ENCODE data around the gene ABCC6. TPM values are rescaled to one million over a fixed set of nuclear protein-coding genes. Genes with fewer than 3 reads are reported as not detected.

Gene ABCC6
- total and polyA plus RNA-seq, 2 of the 4 experiments (the other 2 are of a cell fraction), result 0.36 to 1.3 TPM

GRCh38 chr16:16172991-16173390 lies 50.3 kb downstream of the ABCC6 start:
- Histone ChIP-seq H4K5ac (ENCODE audit: low read depth, low read length) (no peak overlapping the region), H3K4me3 (ENCODE audit: insufficient read depth, low read depth, low read length) (no peak overlapping the region), H3K4me1 (ENCODE audit: control insufficient read depth, insufficient read depth, low read length) (no peaks in the 10 kb centered on the region), H3K14ac (replicated peaks; ENCODE audit: low read depth, low read length) (no peak overlapping the region), H3K9ac (ENCODE audit: low read depth, low read length) (no peak overlapping the region), H3K9me1 (ENCODE audit: insufficient read depth, low read length) (peaks cover 2% of the 10 kb centered on the region; the same call in 1 of the 2 replicates), H3K23ac (ENCODE audit: low read depth, low read length) (no peak overlapping the region), H2AK9ac (replicated peaks; ENCODE audit: low read depth, low read length, poor library complexity) (no peak overlapping the region), H4K91ac (ENCODE audit: insufficient read depth, low read depth, low read length) (no peak overlapping the region), H3K18ac (ENCODE audit: low read depth, low read length) (no peak overlapping the region), H3K27ac (ENCODE audit: insufficient read depth, low read length) (no peak overlapping the region), H3K79me1 (ENCODE audit: low read depth in 1 of 2, low read length in 2 of 2) (no peaks in the 10 kb centered on the region), H3K9me3 (ENCODE audit: control insufficient read depth, insufficient read depth, low read length) (peaks cover 8% of the 10 kb centered on the region), H4K8ac (ENCODE audit: low read depth in 2 of 2, low read length in 2 of 2) (no peak overlapping the region), H2AK5ac (ENCODE audit: low read depth, low read length) (no peak overlapping the region), H2BK120ac (ENCODE audit: low read depth, low read length) (no peak overlapping the region), H3K36me3 (ENCODE audit: control insufficient read depth, insufficient read depth, low read length) (peaks cover 8% of the 10 kb centered on the region; the same call in 1 of the 2 replicates), H2BK15ac (ENCODE audit: low read depth, low read length) (no peak overlapping the region), H2AFZ (replicated peaks; ENCODE audit: low read length, poor library complexity) (no peak overlapping the region), H2BK5ac (ENCODE audit: low read depth, low read length, poor library complexity, severe bottlenecking) (no peak overlapping the region), H3K56ac (ENCODE audit: extremely low read depth, insufficient read depth, low read length) (no peak overlapping the region), H2BK20ac (ENCODE audit: low read depth, low read length) (no peak overlapping the region; the same call in 1 of the 2 replicates), H3K4me2 (ENCODE audit: low read depth, low read length) (no peak overlapping the region), H3K4ac (ENCODE audit: low read depth, low read length) (no peak overlapping the region), H4K20me1 (ENCODE audit: insufficient read depth, low read length) (no peaks in the 10 kb centered on the region), H3K27me3 (ENCODE audit: control insufficient read depth, insufficient read depth, low read length) (no peaks in the 10 kb centered on the region; the same call in 1 of the 2 replicates)
- ATAC-seq (ENCODE audit: low read depth) (no peak), DNase-seq (no peak)
- POLR2A ChIA-PET (ENCODE audit: unreplicated experiment), result no interaction called here
- CTCF ChIA-PET, result interaction anchor here (0.9 kb wide), 1 partner anchor 13 kb away, joined by 3 read pairs; no protein-coding TSS in a partner anchor
- in situ Hi-C loops (cut with MboI; ENCODE audit: low sequenced_read_pairs), result no loop called here
- no peak for TF ChIP-seq MAZ (IDR thresholded peaks at IDR 0.05; ENCODE audit: borderline replicate concordance, low read depth, low read length)
- TF ChIP-seq CHD1 (IDR thresholded peaks at IDR 0.05; ENCODE audit: low read depth, low read length), result no peak
- no peak for TF ChIP-seq RFX5 (IDR thresholded peaks at IDR 0.05; ENCODE audit: low read depth, low read length)
- no peak for TF ChIP-seq BHLHE40 (IDR thresholded peaks at IDR 0.05; ENCODE audit: low read depth, low read length)
- TF ChIP-seq SMC3 (IDR thresholded peaks at IDR 0.05; ENCODE audit: low read depth, low read length), result no peak
- TF ChIP-seq MXI1 (IDR thresholded peaks at IDR 0.05; ENCODE audit: borderline replicate concordance, low read depth, low read length), result no peak
- no peak for TF ChIP-seq CTCF (conservative IDR thresholded peaks at IDR 0.05; ENCODE audit: low read depth, low read length)
- TF ChIP-seq ELK1 (IDR thresholded peaks at IDR 0.05; ENCODE audit: borderline replicate concordance, low read depth, low read length), result no peak
- TF ChIP-seq CEBPB (IDR thresholded peaks at IDR 0.05; ENCODE audit: low read depth, low read length), result no peak
- TF ChIP-seq NFE2L2 (IDR thresholded peaks at IDR 0.05; ENCODE audit: low read depth, low read length), result no peak
- no peak for TF ChIP-seq POLR2A (IDR thresholded peaks at IDR 0.05; ENCODE audit: low read depth, low read length)
- TF ChIP-seq MAFK (IDR thresholded peaks at IDR 0.05; ENCODE audit: low read depth, low read length), result no peak
- intact Hi-C loops (cut with micrococcal nuclease), result no loop called here
- dilution Hi-C loops (cut with HindIII; ENCODE audit: low sequenced_read_pairs, unreplicated experiment), result no loop called here
- no TSS peak for BruUV-seq (replicated peaks)
- WGBS, 2 experiments (ENCODE audit: extremely low coverage in 2 of 2, insufficient read length in 1 of 2), result no CpG with 5 or more reads among the region's 4 CpGs

Data from IMR-90 (cell line).